H1 (cell line): ENCODE results near the gene DCTN2. TPM values are rescaled to one million over a fixed set of nuclear protein-coding genes. Genes with fewer than 3 reads are reported as not detected.
A peak's percentile ranks its signal among the peaks of the same experiment; 100 is the strongest.

Experiments used
- CTCF ChIA-PET: fragments of 300-600 bp; sonication (Branson Sonifier 250); formaldehyde crosslinking; loops from one replicate; lab custom pipeline; 2021; ENCODE audit not compliant: partially characterized antibody; lab: Charles Lee
- POLR2A ChIA-PET: fragments of 300-600 bp; sonication (Branson Sonifier 250); formaldehyde crosslinking; loops from one replicate; lab custom pipeline; 2021; ENCODE audit warnings: inconsistent platforms; ENCODE audit not compliant: partially characterized antibody; lab: Charles Lee
- DNase-seq, 2 experiments: peaks; one replicate each; pipeline versions ENCODE4 v3.0.0 to v3.0.0-alpha.2; 2010 to 2022; ENCODE audit warnings: low spot score in 2 of 2, low read depth in 1 of 2, mixed read lengths in 1 of 2
- FAIRE-seq: peaks from 2 replicates; lab custom pipeline; 2011; peaks lifted over from hg19 to GRCh38; lab: Jason Lieb, UNC
- H2AFZ ChIP-seq: 2 replicates; pipeline ENCODE4 v1.8.1; 2012; ENCODE audit warnings: low read length, inconsistent platforms
- H2AK5ac ChIP-seq: 2 replicates; pipeline ENCODE4 v1.6.1; 2013; ENCODE audit warnings: low read depth, low read length
- H2BK120ac ChIP-seq: replicated peaks from 2 replicates; pipeline ENCODE3; 2013; ENCODE audit warnings: low read depth, low read length, inconsistent platforms
- H2BK12ac ChIP-seq: 2 replicates; pipeline ENCODE4 v1.6.1; 2013; ENCODE audit warnings: low read depth, low read length
- H2BK15ac ChIP-seq: 2 replicates; pipeline ENCODE4 v1.6.1; 2013; ENCODE audit warnings: low read length
- H2BK20ac ChIP-seq: 2 replicates; pipeline ENCODE4 v1.6.1; 2013; ENCODE audit warnings: low read length
- H2BK5ac ChIP-seq: 2 replicates; pipeline ENCODE4 v1.6.1; 2013; ENCODE audit warnings: low read depth, low read length
- H3K14ac ChIP-seq: 2 replicates; pipeline ENCODE4 v1.6.1; 2013; ENCODE audit warnings: inconsistent platforms; ENCODE audit not compliant: insufficient read length
- H3K18ac ChIP-seq: 2 replicates; pipeline ENCODE4 v1.6.1; 2013; ENCODE audit warnings: low read length; ENCODE audit errors: extremely low read depth
- H3K23ac ChIP-seq: 2 replicates; pipeline ENCODE4 v1.6.1; 2013; ENCODE audit warnings: inconsistent platforms; ENCODE audit not compliant: insufficient read length
- H3K23me2 ChIP-seq: 2 replicates; pipeline ENCODE4 v1.6.1; 2013; ENCODE audit warnings: low read depth, low read length
- H3K27ac ChIP-seq: 2 replicates; pipeline ENCODE4 v1.6.1; 2011; ENCODE audit warnings: low read depth, low read length, inconsistent platforms
- H3K27me3 ChIP-seq, 4 experiments: replicated peaks in 1 of 4; 1 replicate in 1 of 4; 2 replicates in 3 of 4; pipeline versions ENCODE4 v1.6.1 to v1.8.1; 2011 to 2013; ENCODE audit warnings: low read length in 3 of 4, mild to moderate bottlenecking in 3 of 4, inconsistent platforms in 2 of 4, mixed read lengths in 2 of 4, moderate library complexity in 1 of 4; ENCODE audit not compliant: control insufficient read depth in 3 of 4, insufficient read depth in 3 of 4; ENCODE audit errors: extremely low read depth in 1 of 4
- H3K36me3 ChIP-seq, 4 experiments: 2 replicates each; pipeline versions ENCODE4 v1.6.1 to v1.8.1; 2011 to 2013; ENCODE audit warnings: mild to moderate bottlenecking in 4 of 4, low read length in 3 of 4, moderate library complexity in 2 of 4, control low read depth in 1 of 4, inconsistent platforms in 1 of 4; ENCODE audit not compliant: insufficient read depth in 4 of 4, control insufficient read depth in 2 of 4
- H3K4ac ChIP-seq: replicated peaks from 2 replicates; pipeline ENCODE3; 2013; ENCODE audit warnings: low read length, low read depth, mixed read lengths, inconsistent platforms; ENCODE audit not compliant: insufficient read length
- H3K4me1 ChIP-seq, 4 experiments: replicated peaks in 1 of 4; 1 replicate in 1 of 4; 2 replicates in 3 of 4; pipeline versions ENCODE4 v1.6.1 to v1.8.1; 2011 to 2013; ENCODE audit warnings: low read length in 3 of 4, inconsistent platforms in 2 of 4, mixed read lengths in 1 of 4; ENCODE audit not compliant: insufficient read depth in 4 of 4, control insufficient read depth in 3 of 4
- H3K4me2 ChIP-seq, 2 experiments: 2 replicates each; pipeline versions ENCODE4 v1.6.1 to v1.8.1; 2011 to 2013; ENCODE audit warnings: low read depth in 2 of 2, low read length in 2 of 2, control low read depth in 1 of 2, inconsistent platforms in 1 of 2, mild to moderate bottlenecking in 1 of 2; ENCODE audit not compliant: insufficient read depth in 1 of 2
- H3K4me3 ChIP-seq, 4 experiments: fragments of 200-600, 300-600 bp in 1 of 4; sonication (generic), shearing (Covaris generic), sonication (Bioruptor Twin) in 1 of 4; 2 replicates each; pipeline versions ENCODE4 v1.5.1 to v1.8.1; 2011 to 2016; ENCODE audit warnings: low read length in 4 of 4, low read depth in 3 of 4, control low read depth in 2 of 4, inconsistent platforms in 2 of 4, mild to moderate bottlenecking in 2 of 4, mixed read lengths in 1 of 4, moderate library complexity in 1 of 4; ENCODE audit not compliant: insufficient read depth in 2 of 4; ENCODE audit errors: extremely low read depth in 1 of 4
- H3K56ac ChIP-seq: replicated peaks from 2 replicates; pipeline ENCODE3; 2013; ENCODE audit warnings: low read depth, mild to moderate bottlenecking, mixed read lengths, low read length, inconsistent platforms; ENCODE audit not compliant: insufficient read length
- H3K79me1 ChIP-seq: 2 replicates; pipeline ENCODE4 v1.6.1; 2013; ENCODE audit warnings: low read depth, low read length, control low read depth
- H3K79me2 ChIP-seq, 2 experiments: 2 replicates each; pipeline versions ENCODE4 v1.6.1 to v1.8.1; 2012 to 2013; ENCODE audit warnings: low read length in 2 of 2, mild to moderate bottlenecking in 2 of 2, inconsistent platforms in 1 of 2; ENCODE audit not compliant: insufficient read depth in 2 of 2, control insufficient read depth in 1 of 2
- H3K9ac ChIP-seq, 4 experiments: replicated peaks in 1 of 4; 1 replicate in 1 of 4; 2 replicates in 3 of 4; pipeline versions ENCODE4 v1.6.1 to v1.8.1; 2011 to 2013; ENCODE audit warnings: low read depth in 3 of 4, low read length in 3 of 4, control low read depth in 2 of 4, mild to moderate bottlenecking in 2 of 4, moderate library complexity in 2 of 4, inconsistent platforms in 1 of 4; ENCODE audit errors: extremely low read depth in 1 of 4
- H3K9me3 ChIP-seq, 2 experiments: 2 replicates each; pipeline versions ENCODE4 v1.6.1 to v1.8.1; 2012 to 2013; ENCODE audit warnings: mild to moderate bottlenecking in 2 of 2, moderate library complexity in 2 of 2, control low read depth in 1 of 2, inconsistent platforms in 1 of 2, low read depth in 1 of 2, low read length in 1 of 2, mixed read lengths in 1 of 2; ENCODE audit not compliant: insufficient read depth in 2 of 2
- H4K20me1 ChIP-seq, 2 experiments: replicated peaks in 1 of 2; 2 replicates each; pipeline versions ENCODE3 to v1.8.1; 2011 to 2013; ENCODE audit warnings: inconsistent platforms in 2 of 2, low read length in 2 of 2, mild to moderate bottlenecking in 1 of 2; ENCODE audit not compliant: insufficient read depth in 2 of 2, control insufficient read depth in 1 of 2
- H4K5ac ChIP-seq: 2 replicates; pipeline ENCODE4 v1.6.1; 2013; ENCODE audit warnings: low read length, low read depth, mixed read lengths, inconsistent platforms; ENCODE audit not compliant: insufficient read length
- H4K8ac ChIP-seq: 2 replicates; pipeline ENCODE4 v1.8.0; 2013; ENCODE audit warnings: mild to moderate bottlenecking, moderate library complexity, low read length, inconsistent platforms; ENCODE audit not compliant: insufficient read depth; ENCODE audit errors: extremely low read depth
- H4K91ac ChIP-seq: replicated peaks from 2 replicates; pipeline ENCODE3; 2013; ENCODE audit warnings: low read length, mixed read lengths, inconsistent platforms; ENCODE audit not compliant: insufficient read length
- CREB1 ChIP-seq: IDR thresholded peaks from 2 replicates; pipeline ENCODE4 v1.6.1; 2012; ENCODE audit warnings: inconsistent platforms
- CTBP2 ChIP-seq: IDR thresholded peaks from 2 replicates; pipeline ENCODE4 v1.7.0; 2011; ENCODE audit warnings: borderline replicate concordance, mild to moderate bottlenecking, moderate library complexity, mixed read lengths, low read length; ENCODE audit not compliant: insufficient read depth, insufficient read length
- EP300 ChIP-seq, 2 experiments: IDR thresholded peaks; 1 replicate in 1 of 2; 2 replicates in 1 of 2; pipeline ENCODE4 v1.6.1; 2011 to 2012; ENCODE audit warnings: low read depth in 2 of 2, low read length in 2 of 2, mild to moderate bottlenecking in 2 of 2, borderline replicate concordance in 1 of 2, inconsistent platforms in 1 of 2, moderate library complexity in 1 of 2
- JUND ChIP-seq: IDR thresholded peaks from 2 replicates; pipeline ENCODE4 v1.6.1; 2011; ENCODE audit warnings: mild to moderate bottlenecking, improper control_type of control experiment, low read length
- SIX5 ChIP-seq: IDR thresholded peaks from 2 replicates; pipeline ENCODE4 v1.6.1; 2011; ENCODE audit warnings: mild to moderate bottlenecking, low read depth, low read length
- SP4 ChIP-seq: IDR thresholded peaks from 2 replicates; pipeline ENCODE4 v1.6.1; 2012; ENCODE audit warnings: low read length, inconsistent platforms
- SRF ChIP-seq: IDR thresholded peaks from 2 replicates; pipeline ENCODE4 v1.6.1; 2011; ENCODE audit warnings: mild to moderate bottlenecking, low read depth, low read length, moderate library complexity
- WGBS, 2 experiments: shearing (Covaris generic) in 1 of 2; methylation state at CpG; one replicate each; pipeline versions ENCODE4 v1.1.6 to v1.1.7; 2013 to 2015; ENCODE audit warnings: low lambda C conversion rate in 2 of 2, mixed read lengths in 2 of 2, inconsistent platforms in 1 of 2, low coverage in 1 of 2, missing lambda C conversion rate in 1 of 2; ENCODE audit not compliant: insufficient replicate concordance in 2 of 2, insufficient coverage in 1 of 2, insufficient read length in 1 of 2; ENCODE audit errors: extremely low coverage in 1 of 2, missing lambda C conversion rate in 1 of 2; 5-methylcytosine and 5-hydroxymethylcytosine counted together
- polyA plus RNA-seq, 7 experiments: library from polyadenylated mRNA; depleted of rRNA in 3 of 7; stranded (reverse) in 5 of 7; unstranded in 2 of 7; fragments of >200 nt in 5 of 7; fragments of 200-250 nt in 2 of 7; gene quantifications; 1 replicate in 5 of 7; 2 replicates in 1 of 7; 4 replicates in 1 of 7; pipeline versions ENCODE4 v1.2.1 to v1.2.3, GENCODE V29; 2011 to 2013; ENCODE audit warnings: missing spikeins in 2 of 7, mixed read lengths in 2 of 7
- total RNA-seq: library from RNA; stranded (reverse); fragmentation: NEBNext Ultra II Directional; extraction: Animal tissue kit (Norgen Biotek cat#: 25700); gene quantifications from 2 replicates; pipeline ENCODE4 v1.2.1, GENCODE V29; 2021
- TF ChIP-seq, protein P1 (sequence below): IDR thresholded peaks from 2 replicates; pipeline ENCODE4 v1.6.1; 2012; ENCODE audit warnings: low read length, inconsistent platforms

DCTN2 gene
- total and polyA plus RNA-seq, 2 of the 8 experiments (the other 6 are each of a cell fraction or from before 2014, with no cell fraction given) = 90.3 to 91.9 TPM

DNA sequence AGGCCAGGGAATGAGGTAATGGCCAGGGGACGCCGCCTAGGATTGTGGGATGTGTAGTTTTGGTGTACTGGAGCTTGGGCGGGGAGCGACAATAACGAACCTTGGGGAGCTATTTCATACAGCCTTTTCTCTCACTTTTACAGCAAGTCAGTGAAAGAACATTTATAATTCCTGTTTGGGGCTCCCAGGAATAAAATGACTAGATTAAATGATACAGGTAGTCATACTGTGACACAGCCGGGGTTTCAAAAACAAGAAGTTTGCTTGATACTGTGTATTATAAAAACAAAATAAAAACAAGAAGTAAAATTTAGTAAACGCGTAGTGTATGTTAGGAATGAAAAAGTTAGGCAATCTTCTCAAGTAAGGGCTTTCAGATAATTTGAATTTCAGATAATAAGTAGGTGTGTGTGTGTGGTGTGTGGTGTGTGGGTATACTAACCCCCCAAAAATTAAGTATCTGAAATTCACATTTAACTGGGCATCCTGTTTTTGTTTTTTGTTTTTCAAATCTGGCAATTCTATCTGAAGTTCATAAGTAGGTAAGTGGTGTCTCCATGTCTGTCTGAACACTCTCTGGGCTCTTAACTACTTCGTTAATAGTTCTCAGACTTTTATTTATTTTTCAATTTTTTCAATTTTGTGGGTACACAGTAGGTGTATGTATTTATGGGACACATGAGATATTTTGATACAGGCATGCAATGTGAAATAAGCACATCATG is 458 bp upstream of the DCTN2 start:
- Histone ChIP-seq H3K79me1 (peaks cover 8% of the 10 kb centered on the region; the same call in 1 of the 2 replicates), H2BK15ac (no peak overlapping the region), H4K5ac (no peak overlapping the region), H3K18ac (no peak overlapping the region), H3K4me2 (peak overlapping the region; percentile 17 to 85; a peak in 3 of 4 replicates), H3K9me3 (no peaks in the 10 kb centered on the region), H3K27me3 (peaks cover 0 to 5% (median 3%) of the 10 kb centered on the region in 4 experiments; a peak in 2 of 7 replicates), H4K91ac (no peak overlapping the region), H3K4me3 (peak overlapping the region; percentile 63 to 90 (median 81)), H2AK5ac (no peak overlapping the region), H3K14ac (no peak overlapping the region), H3K56ac (no peak overlapping the region), H4K8ac (no peak overlapping the region), H3K9ac (peak overlapping the region in 1 of 4 experiments; percentile 82; a peak in 3 of 7 replicates), H3K4me1 (peaks cover 7 to 25% (median 10%) of the 10 kb centered on the region in 4 experiments; a peak in 6 of 7 replicates), H4K20me1 (peaks cover 6 to 12% of the 10 kb centered on the region in 2 experiments), H3K23me2 (peaks cover 19% of the 10 kb centered on the region), H2BK20ac (no peak overlapping the region), H3K4ac (no peak overlapping the region), H2BK120ac (no peak overlapping the region), H3K36me3 (no peaks in the 10 kb centered on the region), H2BK12ac (no peak overlapping the region), H3K23ac (no peak overlapping the region), H2BK5ac (no peak overlapping the region), H3K79me2 (peaks cover 4 to 42% of the 10 kb centered on the region in 2 experiments; a peak in 3 of 4 replicates), H3K27ac (no peak overlapping the region), H2AFZ (no peak overlapping the region)
- CTCF ChIA-PET = interaction anchor here (1.3 kb wide), 2 partner anchors 15 to 371 kb away, joined by 3 read pairs; no protein-coding TSS in a partner anchor
- POLR2A ChIA-PET = interaction anchor here (0.6 to 6.6 kb wide), 12 partner anchors 10 to 318 kb away, joined by 3 to 65 read pairs (median 5); partner anchors contain the start of genes DDIT3, SHMT2 and TSPAN31
- TF ChIP-seq, protein P1, sequence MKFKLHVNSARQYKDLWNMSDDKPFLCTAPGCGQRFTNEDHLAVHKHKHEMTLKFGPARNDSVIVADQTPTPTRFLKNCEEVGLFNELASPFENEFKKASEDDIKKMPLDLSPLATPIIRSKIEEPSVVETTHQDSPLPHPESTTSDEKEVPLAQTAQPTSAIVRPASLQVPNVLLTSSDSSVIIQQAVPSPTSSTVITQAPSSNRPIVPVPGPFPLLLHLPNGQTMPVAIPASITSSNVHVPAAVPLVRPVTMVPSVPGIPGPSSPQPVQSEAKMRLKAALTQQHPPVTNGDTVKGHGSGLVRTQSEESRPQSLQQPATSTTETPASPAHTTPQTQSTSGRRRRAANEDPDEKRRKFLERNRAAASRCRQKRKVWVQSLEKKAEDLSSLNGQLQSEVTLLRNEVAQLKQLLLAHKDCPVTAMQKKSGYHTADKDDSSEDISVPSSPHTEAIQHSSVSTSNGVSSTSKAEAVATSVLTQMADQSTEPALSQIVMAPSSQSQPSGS = peak; percentile 99
- no peak for TF ChIP-seq SP4
- peak; percentile 93 for TF ChIP-seq CREB1
- no peak for TF ChIP-seq EP300 (IDR thresholded peaks at IDR 0.05; ENCODE audit: borderline replicate concordance in 1 of 2, low read depth in 2 of 2, low read length in 2 of 2)
- TF ChIP-seq SIX5 = peak; percentile 83
- no peak for TF ChIP-seq CTBP2
- peak; percentile 69; the same call in 1 of the 2 replicates for TF ChIP-seq JUND
- TF ChIP-seq SRF = peak; percentile 18; the same call in 1 of the 2 replicates
- FAIRE-seq = no peak
- WGBS, 2 experiments = 31% methylated on average over 9 of the region's 9 CpGs; no CpG with 5 or more reads in 1 of the 2 experiments
- DNase-seq = no peak
